ENCODE results near the gene NBEAL1. TPM values are rescaled to one million over a fixed set of nuclear protein-coding genes. Genes with fewer than 3 reads are reported as not detected.
"Not testable (repeated sequence)": the region's sequence is repeated elsewhere in the genome, so short reads cannot be mapped to it uniquely, and the experiment has no call there.

The NBEAL1 gene
- total RNA-seq, 1 donor from 2014 or later, result 18.0 TPM

GRCh38 chr2:203177361-203177760 lies 162.7 kb downstream of the NBEAL1 start:
- H3K4me3 ChIP-seq, result no peak overlapping the region
- peaks cover 79% of the 10 kb centered on the region for H3K36me3 ChIP-seq

GRCh38 chr2:203185864-203186263 lies 171.2 kb downstream of the NBEAL1 start:
- Histone ChIP-seq H3K36me3 (peaks cover 90% of the 10 kb centered on the region), H3K9me3 (replicated peaks) (no peaks in the 10 kb centered on the region), H3K4me3 (no peak overlapping the region), H3K27ac (replicated peaks) (no peak overlapping the region), H3K4me1 (no peaks in the 10 kb centered on the region), H3K27me3 (ENCODE audit: low read depth) (no peaks in the 10 kb centered on the region)
- intact Hi-C loops (cut with micrococcal nuclease), result no loop called here
- no peak for DNase-seq
- no peak for TF ChIP-seq CTCF (IDR thresholded peaks at IDR 0.05; ENCODE audit: borderline replicate concordance)

More at GRCh38 chr2:203177361-203177760, 162.7 kb downstream of the NBEAL1 start:
- intact Hi-C loops (cut with micrococcal nuclease), result no loop called here
- no peaks in the 10 kb centered on the region for H3K9me3 ChIP-seq (replicated peaks)
- TF ChIP-seq CTCF (IDR thresholded peaks at IDR 0.05; ENCODE audit: borderline replicate concordance), result no peak
- no peak overlapping the region for H3K27ac ChIP-seq (replicated peaks)
- no peaks in the 10 kb centered on the region for H3K27me3 ChIP-seq (ENCODE audit: low read depth)
- no peak for DNase-seq
- no peaks in the 10 kb centered on the region for H3K4me1 ChIP-seq

- H3K9me3 ChIP-seq (replicated peaks); H3K27ac ChIP-seq (replicated peaks); DNase-seq; H3K27me3 ChIP-seq (ENCODE audit: low read depth); H3K4me1 ChIP-seq; H3K4me3 ChIP-seq; intact Hi-C loops (cut with micrococcal nuclease): not testable (repeated sequence)
- peaks cover 90% of the 10 kb centered on the region for H3K36me3 ChIP-seq
Measured at GRCh38 chr2:203190547-203190946, 175.9 kb downstream of the NBEAL1 start.

GRCh38 chr2:203191026-203191425 lies 176.4 kb downstream of the NBEAL1 start:
- H3K4me3 ChIP-seq; intact Hi-C loops (cut with micrococcal nuclease); H3K27me3 ChIP-seq (ENCODE audit: low read depth); H3K27ac ChIP-seq (replicated peaks); DNase-seq; H3K4me1 ChIP-seq; H3K9me3 ChIP-seq (replicated peaks): not testable (repeated sequence)
- peaks cover 90% of the 10 kb centered on the region for H3K36me3 ChIP-seq

- intact Hi-C loops (cut with micrococcal nuclease), result no loop called here
- DNase-seq, result no peak
- H3K9me3 ChIP-seq (replicated peaks), result no peaks in the 10 kb centered on the region
- no peak overlapping the region for H3K27ac ChIP-seq (replicated peaks)
- no peak for TF ChIP-seq CTCF (IDR thresholded peaks at IDR 0.05; ENCODE audit: borderline replicate concordance)
- H3K36me3 ChIP-seq, result peaks cover 84% of the 10 kb centered on the region
- no peaks in the 10 kb centered on the region for H3K27me3 ChIP-seq (ENCODE audit: low read depth)
- H3K4me3 ChIP-seq, result no peak overlapping the region
- no peaks in the 10 kb centered on the region for H3K4me1 ChIP-seq
Measured at GRCh38 chr2:203191961-203192360, 177.3 kb downstream of the NBEAL1 start.

GRCh38 chr2:203195331-203196036 lies 180.8 kb downstream of the NBEAL1 start:
- no peak overlapping the region for H3K27ac ChIP-seq (replicated peaks)
- no peaks in the 10 kb centered on the region for H3K9me3 ChIP-seq (replicated peaks)
- no peaks in the 10 kb centered on the region for H3K4me1 ChIP-seq
- H3K27me3 ChIP-seq (ENCODE audit: low read depth), result no peaks in the 10 kb centered on the region
- DNase-seq, result no peak
- intact Hi-C loops (cut with micrococcal nuclease), result no loop called here
- no peak overlapping the region for H3K4me3 ChIP-seq
- H3K36me3 ChIP-seq, result peaks cover 88% of the 10 kb centered on the region
- TF ChIP-seq CTCF (IDR thresholded peaks at IDR 0.05; ENCODE audit: borderline replicate concordance), result no peak
